Activated CD8-positive, alpha-beta memory T cell treated with anti-CD3 and anti-CD28 coated beads, Interleukin-2, amount 50 U/mL, for 4 hours (primary cell): ENCODE measurements around the gene GABRR3.
"Not testable (repeated sequence)": the region's sequence is repeated elsewhere in the genome, so short reads cannot be mapped to it uniquely, and the experiment has no call there.

Source experiments
- DNase-seq: peaks from one replicate; pipeline ENCODE4 v3.0.0-alpha.2; 2020

GABRR3 gene

GRCh38 chr3:98021830-98022560 lies 13.1 kb downstream of the GABRR3 start:
- DNase-seq = no peak

GRCh38 chr3:98020412-98020811 lies 14.7 kb downstream of the GABRR3 start:
- no peak for DNase-seq

- no peak for DNase-seq
These were observed 16.8 kb downstream of the GABRR3 start for GRCh38 chr3:98018301-98018700.

GRCh38 chr3:98014268-98014585 lies 20.9 kb downstream of the GABRR3 start:
- DNase-seq = no peak

- no peak for DNase-seq
These were observed 21.5 kb downstream of the GABRR3 start for GRCh38 chr3:98013411-98014267.

- DNase-seq = no peak
These were observed 22.1 kb downstream of the GABRR3 start for GRCh38 chr3:98012979-98013378.

- not testable (repeated sequence) for DNase-seq
These were observed 24.1 kb downstream of the GABRR3 start for GRCh38 chr3:98010883-98011449.

GRCh38 chr3:98010194-98010882 lies 24.8 kb downstream of the GABRR3 start:
- DNase-seq = no peak

- DNase-seq = no peak
These were observed 26.3 kb downstream of the GABRR3 start for GRCh38 chr3:98008855-98009254.

- DNase-seq = no peak
These were observed 29.7 kb downstream of the GABRR3 start for GRCh38 chr3:98005438-98005837.

GRCh38 chr3:98004721-98005120 lies 30.4 kb downstream of the GABRR3 start:
- no peak for DNase-seq

- no peak for DNase-seq
These were observed 31.7 kb downstream of the GABRR3 start for GRCh38 chr3:98003306-98003969.

- DNase-seq = no peak
These were observed 32.4 kb downstream of the GABRR3 start for GRCh38 chr3:98002717-98003116.

GRCh38 chr3:97999994-98000393 lies 35.1 kb downstream of the GABRR3 start:
- no peak for DNase-seq

- no peak for DNase-seq
These were observed 36.0 kb downstream of the GABRR3 start for GRCh38 chr3:97999103-97999502.

- no peak for DNase-seq
These were observed 38.1 kb downstream of the GABRR3 start for GRCh38 chr3:97996988-97997387.

GRCh38 chr3:97994328-97994945 lies 40.7 kb downstream of the GABRR3 start:
- DNase-seq = no peak

- no peak for DNase-seq
These were observed 41.6 kb downstream of the GABRR3 start for GRCh38 chr3:97993526-97993925.

GRCh38 chr3:97992547-97993173 lies 42.5 kb downstream of the GABRR3 start:
- no peak for DNase-seq

GRCh38 chr3:97991293-97991682 lies 43.8 kb downstream of the GABRR3 start:
- DNase-seq = no peak

GRCh38 chr3:97990624-97991292 lies 44.4 kb downstream of the GABRR3 start:
- no peak for DNase-seq
